Immature natural killer cell (primary cell): Measurements from ENCODE around the gene SUN3. TPM values are rescaled to one million over a fixed set of nuclear protein-coding genes. Genes with fewer than 3 reads are reported as not detected.

Experiments
- DNase-seq, 3 donors: peaks; one replicate each; pipeline ENCODE4 v3.0.0; 2022; ENCODE audit warnings: mixed read lengths in 1 of 3
- H3K27ac Mint-ChIP-seq, 6 donors: one replicate each; pipeline ENCODE4 v1.8.0; 2020; ENCODE audit warnings: mixed read lengths in 6 of 6, mild to moderate bottlenecking in 5 of 6, inconsistent platforms in 4 of 6, moderate library complexity in 3 of 6
- H3K27me3 Mint-ChIP-seq, 3 donors: one replicate each; pipeline ENCODE4 v1.8.0; 2020 to 2021; ENCODE audit warnings: low read depth in 3 of 3, mild to moderate bottlenecking in 3 of 3, mixed read lengths in 3 of 3, moderate library complexity in 3 of 3, inconsistent platforms in 1 of 3
- H3K36me3 Mint-ChIP-seq, 3 donors: one replicate each; pipeline ENCODE4 v1.8.0; 2020; ENCODE audit warnings: mixed read lengths in 3 of 3, inconsistent platforms in 2 of 3, mild to moderate bottlenecking in 2 of 3
- H3K4me1 Mint-ChIP-seq, 2 donors: one replicate each; pipeline ENCODE4 v1.8.0; 2020; ENCODE audit warnings: inconsistent platforms in 2 of 2, mild to moderate bottlenecking in 2 of 2, mixed read lengths in 2 of 2, moderate library complexity in 1 of 2
- H3K4me3 Mint-ChIP-seq, 5 donors: one replicate each; pipeline ENCODE4 v1.8.0; 2020; ENCODE audit warnings: mild to moderate bottlenecking in 5 of 5, mixed read lengths in 5 of 5, inconsistent platforms in 3 of 5, moderate library complexity in 3 of 5
- H3K9me3 Mint-ChIP-seq, 6 donors: one replicate each; pipeline ENCODE4 v1.8.0; 2020; ENCODE audit warnings: mild to moderate bottlenecking in 6 of 6, mixed read lengths in 6 of 6, inconsistent platforms in 4 of 6, moderate library complexity in 3 of 6
- polyA plus RNA-seq, 3 donors: library from polyadenylated mRNA; unstranded; fragments of 300-500 nt; fragmentation: Illumina TruSeq; gene quantifications; one replicate each; pipeline ENCODE4 v1.2.3, GENCODE V29; 2021

SUN3 gene
- polyA plus RNA-seq = not detected

- no peaks in the 10 kb centered on the region for H3K36me3 Mint-ChIP-seq
- H3K27me3 Mint-ChIP-seq = peaks cover 6 to 26% (median 14%) of the 10 kb centered on the region in 3 donors
- no peak within 1 kb of the TSS for H3K27ac Mint-ChIP-seq
- H3K9me3 Mint-ChIP-seq = peaks cover 0 to 7% (median 5%) of the 10 kb centered on the region in 6 donors
- no peaks in the 10 kb centered on the region for H3K4me1 Mint-ChIP-seq
- H3K4me3 Mint-ChIP-seq = no peak within 1 kb of the TSS
- no peak for DNase-seq
Observed at GRCh38 chr7:48028938-48029337, at the start of gene SUN3. Gene SUN3 (minus strand): TSS chr7:48029107. CDS start chr7:48028938, 169 bp downstream.

- Mint-ChIP-seq H3K4me1 (peaks cover 6 to 12% of the 10 kb centered on the region in 2 donors), H3K4me3 (no peak overlapping the region), H3K27ac (no peak overlapping the region), H3K27me3 (peaks cover 0 to 4% (median 0%) of the 10 kb centered on the region in 3 donors), H3K9me3 (no peaks in the 10 kb centered on the region), H3K36me3 (peaks cover 0 to 4% (median 0%) of the 10 kb centered on the region in 3 donors)
- no peak for DNase-seq
Observed at GRCh38 chr7:48078470-48078869, 49.6 kb upstream of the SUN3 start.

GRCh38 chr7:48077423-48077822 lies 48.5 kb upstream of the SUN3 start:
- H3K27ac Mint-ChIP-seq = no peak overlapping the region
- H3K9me3 Mint-ChIP-seq = no peaks in the 10 kb centered on the region
- peaks cover 0 to 1% of the 10 kb centered on the region in 2 donors for H3K4me1 Mint-ChIP-seq
- peaks cover 0 to 4% (median 0%) of the 10 kb centered on the region in 3 donors for H3K36me3 Mint-ChIP-seq
- H3K27me3 Mint-ChIP-seq = peaks cover 0 to 4% (median 0%) of the 10 kb centered on the region in 3 donors
- H3K4me3 Mint-ChIP-seq = no peak overlapping the region
- no peak for DNase-seq

GRCh38 chr7:48074204-48074654 lies 45.3 kb upstream of the SUN3 start:
- H3K4me3 Mint-ChIP-seq = no peak overlapping the region
- no peak overlapping the region for H3K27ac Mint-ChIP-seq
- peaks cover 0 to 4% (median 0%) of the 10 kb centered on the region in 3 donors for H3K36me3 Mint-ChIP-seq
- H3K27me3 Mint-ChIP-seq = peaks cover 0 to 4% (median 0%) of the 10 kb centered on the region in 3 donors
- no peak for DNase-seq
- no peaks in the 10 kb centered on the region for H3K9me3 Mint-ChIP-seq
- H3K4me1 Mint-ChIP-seq = no peaks in the 10 kb centered on the region

- H3K27me3 Mint-ChIP-seq = peaks cover 0 to 3% (median 2%) of the 10 kb centered on the region in 3 donors
- no peak overlapping the region for H3K4me3 Mint-ChIP-seq
- H3K4me1 Mint-ChIP-seq = no peaks in the 10 kb centered on the region
- no peak for DNase-seq
- peaks cover 3 to 6% (median 5%) of the 10 kb centered on the region in 3 donors for H3K36me3 Mint-ChIP-seq
- H3K27ac Mint-ChIP-seq = no peak overlapping the region
- peaks cover 0 to 2% (median 0%) of the 10 kb centered on the region in 6 donors for H3K9me3 Mint-ChIP-seq
Observed at GRCh38 chr7:48067475-48067874, 38.6 kb upstream of the SUN3 start.

- H3K4me1 Mint-ChIP-seq = peaks cover 3 to 4% of the 10 kb centered on the region in 2 donors
- no peak for DNase-seq
- H3K9me3 Mint-ChIP-seq = peaks cover 0 to 2% (median 0%) of the 10 kb centered on the region in 6 donors
- H3K4me3 Mint-ChIP-seq = no peak overlapping the region
- H3K36me3 Mint-ChIP-seq = peaks cover 3 to 6% (median 5%) of the 10 kb centered on the region in 3 donors
- no peak overlapping the region for H3K27ac Mint-ChIP-seq
- H3K27me3 Mint-ChIP-seq = peaks cover 0 to 3% (median 2%) of the 10 kb centered on the region in 3 donors
Observed at GRCh38 chr7:48063985-48064384, 35.1 kb upstream of the SUN3 start.

GRCh38 chr7:48059706-48060105 lies 30.8 kb upstream of the SUN3 start:
- Mint-ChIP-seq H3K27me3 (peaks cover 0 to 6% (median 4%) of the 10 kb centered on the region in 3 donors), H3K4me3 (no peak overlapping the region), H3K9me3 (peaks cover 0 to 6% (median 1%) of the 10 kb centered on the region in 6 donors), H3K27ac (no peak overlapping the region), H3K36me3 (peaks cover 7 to 10% (median 8%) of the 10 kb centered on the region in 3 donors), H3K4me1 (peaks cover 5 to 9% of the 10 kb centered on the region in 2 donors)
- no peak for DNase-seq

- Mint-ChIP-seq H3K9me3 (peaks cover 0 to 6% (median 1%) of the 10 kb centered on the region in 6 donors), H3K36me3 (peaks cover 7 to 10% (median 8%) of the 10 kb centered on the region in 3 donors), H3K4me1 (peaks cover 5 to 9% of the 10 kb centered on the region in 2 donors), H3K4me3 (no peak overlapping the region), H3K27ac (peak overlapping the region in 2 of 6 donors; percentile 41 to 84), H3K27me3 (peaks cover 0 to 6% (median 4%) of the 10 kb centered on the region in 3 donors)
- DNase-seq = no peak
Observed at GRCh38 chr7:48058990-48059389, 30.1 kb upstream of the SUN3 start.

GRCh38 chr7:48053736-48054135 lies 24.8 kb upstream of the SUN3 start:
- Mint-ChIP-seq H3K27ac (no peak overlapping the region), H3K27me3 (peaks cover 3 to 5% (median 3%) of the 10 kb centered on the region in 3 donors), H3K4me3 (no peak overlapping the region), H3K4me1 (peaks cover 18 to 19% of the 10 kb centered on the region in 2 donors), H3K9me3 (peaks cover 0 to 6% (median 0%) of the 10 kb centered on the region in 6 donors), H3K36me3 (peaks cover 3 to 8% (median 7%) of the 10 kb centered on the region in 3 donors)
- no peak for DNase-seq

GRCh38 chr7:48052748-48053147 lies 23.8 kb upstream of the SUN3 start:
- peaks cover 3 to 8% (median 3%) of the 10 kb centered on the region in 3 donors for H3K27me3 Mint-ChIP-seq
- H3K36me3 Mint-ChIP-seq = peaks cover 3 to 8% (median 4%) of the 10 kb centered on the region in 3 donors
- peaks cover 15 to 20% of the 10 kb centered on the region in 2 donors for H3K4me1 Mint-ChIP-seq
- DNase-seq = no peak
- H3K27ac Mint-ChIP-seq = no peak overlapping the region
- no peak overlapping the region for H3K4me3 Mint-ChIP-seq
- peaks cover 0 to 6% (median 0%) of the 10 kb centered on the region in 6 donors for H3K9me3 Mint-ChIP-seq

- Mint-ChIP-seq H3K27me3 (peaks cover 0 to 8% (median 4%) of the 10 kb centered on the region in 3 donors), H3K27ac (peak overlapping the region in 5 of 6 donors; percentile 8 to 81 (median 52)), H3K4me1 (peaks cover 39 to 41% of the 10 kb centered on the region in 2 donors), H3K36me3 (no peaks in the 10 kb centered on the region), H3K4me3 (peak overlapping the region in 1 of 5 donors; percentile 5), H3K9me3 (no peaks in the 10 kb centered on the region)
- DNase-seq = peak; percentile 30 to 37 (median 33)
Observed at GRCh38 chr7:48049850-48050249, 20.9 kb upstream of the SUN3 start.

GRCh38 chr7:48048113-48048512 lies 19.2 kb upstream of the SUN3 start:
- no peak for DNase-seq
- no peaks in the 10 kb centered on the region for H3K9me3 Mint-ChIP-seq
- peaks cover 0 to 8% (median 4%) of the 10 kb centered on the region in 3 donors for H3K27me3 Mint-ChIP-seq
- H3K4me1 Mint-ChIP-seq = peaks cover 47 to 52% of the 10 kb centered on the region in 2 donors
- H3K4me3 Mint-ChIP-seq = no peak overlapping the region
- H3K27ac Mint-ChIP-seq = no peak overlapping the region
- no peaks in the 10 kb centered on the region for H3K36me3 Mint-ChIP-seq

GRCh38 chr7:48046458-48046857 lies 17.6 kb upstream of the SUN3 start:
- Mint-ChIP-seq H3K4me1 (peaks cover 47 to 52% of the 10 kb centered on the region in 2 donors), H3K27me3 (peaks cover 0 to 8% (median 3%) of the 10 kb centered on the region in 3 donors), H3K9me3 (no peaks in the 10 kb centered on the region), H3K4me3 (peak overlapping the region; percentile 36 to 65 (median 53)), H3K36me3 (no peaks in the 10 kb centered on the region), H3K27ac (peak overlapping the region in 4 of 6 donors; percentile 8 to 76 (median 46))
- DNase-seq = peak; percentile 44 to 58 (median 52)

- peak overlapping the region in 4 of 6 donors; percentile 0 to 76 (median 39) for H3K27ac Mint-ChIP-seq
- peak; percentile 36 to 54 (median 44) for DNase-seq
- H3K27me3 Mint-ChIP-seq = peaks cover 0 to 8% (median 3%) of the 10 kb centered on the region in 3 donors
- peaks cover 45 to 51% of the 10 kb centered on the region in 2 donors for H3K4me1 Mint-ChIP-seq
- no peaks in the 10 kb centered on the region for H3K36me3 Mint-ChIP-seq
- no peaks in the 10 kb centered on the region for H3K9me3 Mint-ChIP-seq
- peak overlapping the region; percentile 55 to 70 (median 61) for H3K4me3 Mint-ChIP-seq
Observed at GRCh38 chr7:48045195-48045765, 16.4 kb upstream of the SUN3 start.
